HepG2 (cell line): ENCODE data around the gene TBC1D16. TPM values are rescaled to one million over a fixed set of nuclear protein-coding genes. Genes with fewer than 3 reads are reported as not detected.
A peak's percentile ranks its signal among the peaks of the same experiment; 100 is the strongest.

Experiments used
- EED ChIP-seq: sonication (generic); formaldehyde crosslinking; IDR thresholded peaks from 2 replicates; pipeline ENCODE4 v1.5.0; 2020; ENCODE audit warnings: mild to moderate bottlenecking, missing genetic modification reagents
- HDAC2 ChIP-seq: sonication (generic); formaldehyde crosslinking; IDR thresholded peaks from 2 replicates; pipeline ENCODE4 v1.4.0; 2020; ENCODE audit warnings: missing genetic modification reagents
- HNF4A ChIP-seq: sonication (generic); formaldehyde crosslinking; IDR thresholded peaks from 2 replicates; pipeline ENCODE4 v1.4.0; 2020; ENCODE audit warnings: missing genetic modification reagents
- JUNB ChIP-seq: sonication (generic); formaldehyde crosslinking; IDR thresholded peaks from 2 replicates; pipeline ENCODE4 v1.8.0; 2022; ENCODE audit warnings: missing genetic modification reagents, mild to moderate bottlenecking, borderline replicate concordance
- KLF11 ChIP-seq: IDR thresholded peaks from 2 replicates; pipeline ENCODE4 v1.6.1; 2016; ENCODE audit warnings: missing compliant biosample characterization
- NKX3-1 ChIP-seq: sonication (generic); formaldehyde crosslinking; IDR thresholded peaks from 2 replicates; pipeline ENCODE4 v1.5.0; 2020; ENCODE audit warnings: missing genetic modification reagents
- RNF2 ChIP-seq: fragments of 450-650 bp; conservative IDR thresholded peaks from 2 replicates; pipeline ENCODE4 v1.6.1; 2016; ENCODE audit warnings: low read depth
- SYNCRIP ChIP-seq: fragments of 200-400 bp; formaldehyde crosslinking; IDR thresholded peaks from 2 replicates; pipeline ENCODE4 v1.6.1; 2018; ENCODE audit warnings: mild to moderate bottlenecking, low read depth, low read length; ENCODE audit not compliant: insufficient read depth
- U2AF1 ChIP-seq: fragments of 200-400 bp; formaldehyde crosslinking; optimal IDR thresholded peaks from 2 replicates; pipeline ENCODE3; 2017; ENCODE audit warnings: mild to moderate bottlenecking, low read depth, low read length
- ZBTB20 ChIP-seq: sonication (generic); formaldehyde crosslinking; IDR thresholded peaks from 2 replicates; pipeline ENCODE4 v1.8.1; 2023; ENCODE audit warnings: missing genetic modification reagents, low read depth, mild to moderate bottlenecking, borderline replicate concordance
- ZFP82 ChIP-seq: sonication (generic); formaldehyde crosslinking; IDR thresholded peaks from 2 replicates; pipeline ENCODE4 v1.5.1; 2020; ENCODE audit warnings: mild to moderate bottlenecking, missing genetic modification reagents, borderline replicate concordance
- ZNF274 ChIP-seq: sonication (generic); formaldehyde crosslinking; IDR thresholded peaks from 2 replicates; pipeline ENCODE4 v1.5.1; 2020; ENCODE audit warnings: mild to moderate bottlenecking, missing genetic modification reagents
- ZNF383 ChIP-seq: sonication (generic); formaldehyde crosslinking; IDR thresholded peaks from 2 replicates; pipeline ENCODE4 v1.4.0; 2020; ENCODE audit warnings: missing genetic modification reagents, mild to moderate bottlenecking, borderline replicate concordance
- ZNF556 ChIP-seq: sonication (generic); formaldehyde crosslinking; IDR thresholded peaks from 2 replicates; pipeline ENCODE4 v1.4.0; 2020; ENCODE audit warnings: mild to moderate bottlenecking, missing genetic modification reagents, borderline replicate concordance
- ZNF609 ChIP-seq: sonication (generic); formaldehyde crosslinking; IDR thresholded peaks from 2 replicates; pipeline ENCODE4 v1.4.0; 2020; ENCODE audit warnings: mild to moderate bottlenecking, missing genetic modification reagents, borderline replicate concordance
- polyA plus RNA-seq, 8 experiments: library from polyadenylated mRNA; depleted of rRNA in 3 of 8; stranded (reverse) in 7 of 8; unstranded in 1 of 8; fragments of >200 nt; fragmentation: Illumina TruSeq in 4 of 8; extraction: Trizol in 4 of 8; gene quantifications; 2 replicates each; pipeline versions ENCODE4 v1.2.1 to v1.2.3, GENCODE V29; 2011 to 2016; ENCODE audit warnings: low read depth in 4 of 8, missing spikeins in 1 of 8, mixed read lengths in 1 of 8; ENCODE audit not compliant: insufficient read depth in 1 of 8
- total RNA-seq, 5 experiments: library from RNA; depleted of rRNA; stranded (reverse); fragments of >200 nt; fragmentation: Illumina TruSeq; extraction: Trizol; gene quantifications; 2 replicates each; pipeline ENCODE4 v1.2.3, GENCODE V29; 2016; ENCODE audit warnings: low read depth in 1 of 5
- TF ChIP-seq, protein P1 (sequence below): sonication (generic); formaldehyde crosslinking; IDR thresholded peaks from 2 replicates; pipeline ENCODE4 v1.4.0; 2020; ENCODE audit warnings: missing genetic modification reagents
- TF ChIP-seq, protein P2 (sequence below): IDR thresholded peaks from 2 replicates; pipeline ENCODE4 v1.6.1; 2012; ENCODE audit warnings: inconsistent platforms
- TF ChIP-seq, protein P3 (sequence below): IDR thresholded peaks from 2 replicates; pipeline ENCODE4 v1.4.0; 2020; ENCODE audit warnings: mild to moderate bottlenecking, missing genetic modification reagents

Gene TBC1D16
- total and polyA plus RNA-seq, 2 of the 13 experiments (the other 11 are each of a cell fraction or from before 2014, with no cell fraction given), result 14.9 to 24.9 TPM

- TF ChIP-seq ZNF609 (no peak), HDAC2 (peak; percentile 52; the same call in 1 of the 2 replicates), ZNF383 (CRISPR knock-in tag) (no peak), RNF2 (0 out of 2 replicates have a peak, but pooled peaks have one; percentile 56), JUNB (CRISPR knock-in tag) (no peak), SYNCRIP (no peak), ZFP82 (CRISPR knock-in tag) (no peak), ZNF556 (no peak), ZBTB20 (peak; percentile 17; the same call in 1 of the 2 replicates), EED (CRISPR knock-in tag) (no peak), ZNF274 (0 out of 2 replicates have a peak, but pooled peaks have one; percentile 18), U2AF1 (no peak), NKX3-1 (CRISPR knock-in tag) (no peak), HNF4A (CRISPR knock-in tag) (peak; percentile 66), KLF11 (CRISPR knock-in tag) (no peak)
- TF ChIP-seq, protein P1, sequence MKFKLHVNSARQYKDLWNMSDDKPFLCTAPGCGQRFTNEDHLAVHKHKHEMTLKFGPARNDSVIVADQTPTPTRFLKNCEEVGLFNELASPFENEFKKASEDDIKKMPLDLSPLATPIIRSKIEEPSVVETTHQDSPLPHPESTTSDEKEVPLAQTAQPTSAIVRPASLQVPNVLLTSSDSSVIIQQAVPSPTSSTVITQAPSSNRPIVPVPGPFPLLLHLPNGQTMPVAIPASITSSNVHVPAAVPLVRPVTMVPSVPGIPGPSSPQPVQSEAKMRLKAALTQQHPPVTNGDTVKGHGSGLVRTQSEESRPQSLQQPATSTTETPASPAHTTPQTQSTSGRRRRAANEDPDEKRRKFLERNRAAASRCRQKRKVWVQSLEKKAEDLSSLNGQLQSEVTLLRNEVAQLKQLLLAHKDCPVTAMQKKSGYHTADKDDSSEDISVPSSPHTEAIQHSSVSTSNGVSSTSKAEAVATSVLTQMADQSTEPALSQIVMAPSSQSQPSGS (CRISPR knock-in tag), result no peak
- TF ChIP-seq, protein P2, sequence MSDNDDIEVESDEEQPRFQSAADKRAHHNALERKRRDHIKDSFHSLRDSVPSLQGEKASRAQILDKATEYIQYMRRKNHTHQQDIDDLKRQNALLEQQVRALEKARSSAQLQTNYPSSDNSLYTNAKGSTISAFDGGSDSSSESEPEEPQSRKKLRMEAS, result peak; percentile 62
- TF ChIP-seq, protein P3, sequence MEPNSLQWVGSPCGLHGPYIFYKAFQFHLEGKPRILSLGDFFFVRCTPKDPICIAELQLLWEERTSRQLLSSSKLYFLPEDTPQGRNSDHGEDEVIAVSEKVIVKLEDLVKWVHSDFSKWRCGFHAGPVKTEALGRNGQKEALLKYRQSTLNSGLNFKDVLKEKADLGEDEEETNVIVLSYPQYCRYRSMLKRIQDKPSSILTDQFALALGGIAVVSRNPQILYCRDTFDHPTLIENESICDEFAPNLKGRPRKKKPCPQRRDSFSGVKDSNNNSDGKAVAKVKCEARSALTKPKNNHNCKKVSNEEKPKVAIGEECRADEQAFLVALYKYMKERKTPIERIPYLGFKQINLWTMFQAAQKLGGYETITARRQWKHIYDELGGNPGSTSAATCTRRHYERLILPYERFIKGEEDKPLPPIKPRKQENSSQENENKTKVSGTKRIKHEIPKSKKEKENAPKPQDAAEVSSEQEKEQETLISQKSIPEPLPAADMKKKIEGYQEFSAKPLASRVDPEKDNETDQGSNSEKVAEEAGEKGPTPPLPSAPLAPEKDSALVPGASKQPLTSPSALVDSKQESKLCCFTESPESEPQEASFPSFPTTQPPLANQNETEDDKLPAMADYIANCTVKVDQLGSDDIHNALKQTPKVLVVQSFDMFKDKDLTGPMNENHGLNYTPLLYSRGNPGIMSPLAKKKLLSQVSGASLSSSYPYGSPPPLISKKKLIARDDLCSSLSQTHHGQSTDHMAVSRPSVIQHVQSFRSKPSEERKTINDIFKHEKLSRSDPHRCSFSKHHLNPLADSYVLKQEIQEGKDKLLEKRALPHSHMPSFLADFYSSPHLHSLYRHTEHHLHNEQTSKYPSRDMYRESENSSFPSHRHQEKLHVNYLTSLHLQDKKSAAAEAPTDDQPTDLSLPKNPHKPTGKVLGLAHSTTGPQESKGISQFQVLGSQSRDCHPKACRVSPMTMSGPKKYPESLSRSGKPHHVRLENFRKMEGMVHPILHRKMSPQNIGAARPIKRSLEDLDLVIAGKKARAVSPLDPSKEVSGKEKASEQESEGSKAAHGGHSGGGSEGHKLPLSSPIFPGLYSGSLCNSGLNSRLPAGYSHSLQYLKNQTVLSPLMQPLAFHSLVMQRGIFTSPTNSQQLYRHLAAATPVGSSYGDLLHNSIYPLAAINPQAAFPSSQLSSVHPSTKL, result peak; percentile 58; the same call in 1 of the 2 replicates
Measured at GRCh38 chr17:79888811-79889634, 146.6 kb downstream of the TBC1D16 start (continued).
